ENCODE data around the gene OR1J2. TPM values are rescaled to one million over a fixed set of nuclear protein-coding genes. Genes with fewer than 3 reads are reported as not detected.
A peak's percentile ranks its signal among the peaks of the same experiment; 100 is the strongest.

OR1J2 gene
- under 1 TPM in 1 of 10 donors, not detected in 9; 0.30 TPM for total RNA-seq
- not detected for polyA plus RNA-seq
- long read RNA-seq, donor 1 = 0 reads
- long read RNA-seq, donor 2 = 0 reads
- long read RNA-seq, donor 3 = 0 reads

- no peak for TF ChIP-seq CTCF (IDR thresholded peaks at IDR 0.05)
- peaks cover 0 to 15% (median 0%) of the 10 kb centered on the region in 7 donors for H3K27me3 ChIP-seq
- no peaks in the 10 kb centered on the region for H3K4me1 ChIP-seq
- no peaks in the 10 kb centered on the region for H3K36me3 ChIP-seq
- H3K9me3 ChIP-seq = peaks cover 0 to 3% (median 0%) of the 10 kb centered on the region in 11 donors
- no peak for DNase-seq
- intact Hi-C loops (cut with DNase I) = no loop called here
- WGBS, 2 donors = 77 to 78% methylated on average over 6 of the region's 6 CpGs
- H3K27ac ChIP-seq = no peak within 1 kb of the TSS
- ATAC-seq = no peak
- H3K4me3 ChIP-seq = no peak within 1 kb of the TSS
These were observed at the start of gene OR1J2 for GRCh38 chr9:122510502-122510901. Gene OR1J2 (plus strand): TSS chr9:122510802. CDS start chr9:122510802, 0 bp downstream.

GRCh38 chr9:122463828-122464632 is 46.6 kb upstream of the OR1J2 start:
- peak in 1 of 9 donors; percentile 6 for TF ChIP-seq CTCF (IDR thresholded peaks at IDR 0.05)
- intact Hi-C loops (cut with DNase I) = loop anchor here in 4 of 10 donors (2.0 to 10.0 kb wide), 3 partner anchors 345 to 891 kb away; partner anchors contain the start of gene CRB2 (in 1 of the 4)
- no peak for ATAC-seq
- peaks cover 0 to 36% (median 6%) of the 10 kb centered on the region in 7 donors for H3K27me3 ChIP-seq
- 83 to 85% methylated on average over 10 of the region's 10 CpGs for WGBS, 2 donors
- peak overlapping the region in 8 of 10 donors; percentile 20 to 51 (median 46) for H3K4me3 ChIP-seq
- H3K36me3 ChIP-seq = no peaks in the 10 kb centered on the region
- DNase-seq = no peak
- H3K9me3 ChIP-seq = peaks cover 0 to 8% (median 0%) of the 10 kb centered on the region in 11 donors
- peak overlapping the region in 1 of 10 donors; percentile 73 for H3K27ac ChIP-seq
- H3K4me1 ChIP-seq = peaks cover 0 to 12% (median 8%) of the 10 kb centered on the region in 9 donors

- 14 to 17% methylated on average over 10 of the region's 10 CpGs for WGBS, 2 donors
- no peaks in the 10 kb centered on the region for H3K36me3 ChIP-seq
- ATAC-seq = peak; percentile 51 to 93 (median 80)
- peaks cover 0 to 12% (median 8%) of the 10 kb centered on the region in 9 donors for H3K4me1 ChIP-seq
- peak overlapping the region in 2 of 10 donors; percentile 5 to 73 for H3K27ac ChIP-seq
- intact Hi-C loops (cut with DNase I) = loop anchor here in 9 of 10 donors (1.0 to 10.0 kb wide), 8 partner anchors 342 to 890 kb away; partner anchors contain the start of gene CRB2 (in 1 of the 9)
- peak; percentile 29 to 83 for DNase-seq
- peak overlapping the region in 9 of 10 donors; percentile 20 to 51 (median 41) for H3K4me3 ChIP-seq
- peak; percentile 73 to 87 (median 80) for TF ChIP-seq CTCF (IDR thresholded peaks at IDR 0.05)
- peaks cover 0 to 8% (median 0%) of the 10 kb centered on the region in 11 donors for H3K9me3 ChIP-seq
- H3K27me3 ChIP-seq = peaks cover 0 to 31% (median 6%) of the 10 kb centered on the region in 7 donors
These were observed 45.7 kb upstream of the OR1J2 start for GRCh38 chr9:122464633-122465567.
